GM21360 (cell line): Measurements from ENCODE around the gene PDE3B.

Source experiments
- ATAC-seq: cut with Tn5 transposase; IDR thresholded peaks from one replicate; pipeline ENCODE4 v1.9.1; 2021; ENCODE audit warnings: mild to moderate bottlenecking, moderate library complexity; ENCODE audit not compliant: unreplicated experiment

The PDE3B gene

GRCh38 chr11:14908214-14908880 lies 264.7 kb downstream of the PDE3B start:
- ATAC-seq, result no peak

GRCh38 chr11:14914536-14914935 lies 270.9 kb downstream of the PDE3B start:
- no peak for ATAC-seq

DNA sequence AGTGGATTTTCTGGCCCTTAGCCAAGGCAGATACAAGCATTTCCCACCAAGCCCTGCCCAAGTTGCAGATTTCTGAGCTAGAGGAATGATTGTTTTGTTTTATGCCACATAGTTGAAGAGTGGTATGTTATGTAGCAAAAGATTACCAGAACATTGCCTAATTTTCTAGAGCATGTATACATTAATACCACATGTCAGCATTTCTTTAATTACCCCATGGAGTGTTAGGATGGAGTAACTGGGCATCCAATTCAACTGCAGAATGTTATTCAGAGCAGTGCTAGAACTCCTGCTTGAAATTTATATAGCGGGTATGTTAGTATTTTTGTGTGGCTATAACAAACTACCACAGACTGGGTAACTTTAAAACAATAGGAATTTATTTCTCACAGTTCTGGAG lies 272.8 kb downstream of the PDE3B start:
- ATAC-seq, result no peak
